ENCODE measurements around the gene MICALL2.

Gene MICALL2

DNA sequence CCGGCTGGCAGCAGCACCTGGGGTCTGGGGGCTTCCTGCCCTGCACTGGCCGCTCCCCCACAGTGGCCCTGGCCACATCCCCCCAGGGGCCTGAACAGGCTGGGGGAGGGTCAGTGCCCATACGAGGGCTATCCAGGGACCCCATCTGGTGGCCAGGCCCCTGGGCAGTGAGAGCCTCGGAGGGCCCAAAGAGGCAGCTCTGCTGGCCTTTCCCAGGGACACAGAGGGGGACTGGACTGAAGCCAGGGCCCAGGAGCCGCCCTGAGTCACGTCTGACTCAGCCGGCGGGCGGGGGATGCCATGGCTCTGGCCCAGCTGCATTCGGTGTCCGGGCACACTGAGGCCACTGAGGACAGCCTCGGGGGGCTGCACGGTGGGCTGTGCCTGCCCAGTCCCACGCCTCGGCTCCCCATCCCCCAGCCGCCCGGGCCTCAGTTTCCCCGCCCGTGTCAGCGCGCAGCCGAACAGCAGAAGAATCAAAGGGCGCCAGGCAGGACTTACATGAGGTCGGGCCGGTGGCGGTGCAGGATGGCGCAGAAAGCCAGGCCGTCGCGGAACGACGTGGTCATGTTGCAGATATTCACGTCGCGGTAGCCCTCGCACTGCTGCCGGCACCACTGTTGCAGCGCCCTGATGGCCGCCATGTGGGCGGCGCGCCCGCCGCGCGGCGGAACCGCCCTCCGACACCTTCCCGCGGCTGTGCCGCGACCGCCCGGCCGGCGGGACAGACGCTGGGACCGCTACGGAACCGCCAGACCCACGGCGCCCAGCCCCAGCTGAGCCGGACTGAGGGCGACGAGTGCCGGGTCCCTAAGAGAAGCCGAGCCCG is at the start of gene MICALL2:
TSS of gene MICALL2 (minus strand) at position 788 of the 829 bp plus-strand sequence. CDS start at position 644, 144 bp downstream.
- Histone ChIP-seq H3K9ac (ENCODE audit: low read depth, low read length) (peak within 1 kb of the TSS; percentile 37; the same call in 1 of the 2 replicates), H3K27me3 (ENCODE audit: insufficient read depth, low read length) (no peaks in the 10 kb centered on the region; the same call in 1 of the 2 replicates), H3K27ac (ENCODE audit: low read length) (no peak within 1 kb of the TSS), H3K36me3 (ENCODE audit: insufficient read depth, low read depth, low read length) (no peaks in the 10 kb centered on the region), H3K4me1 (ENCODE audit: insufficient read depth, low read length) (no peaks in the 10 kb centered on the region), H3K4me3 (ENCODE audit: low read length) (peak within 1 kb of the TSS; percentile 82), H3K9me3 (ENCODE audit: insufficient read depth, low read depth, low read length) (no peaks in the 10 kb centered on the region)

DNA sequence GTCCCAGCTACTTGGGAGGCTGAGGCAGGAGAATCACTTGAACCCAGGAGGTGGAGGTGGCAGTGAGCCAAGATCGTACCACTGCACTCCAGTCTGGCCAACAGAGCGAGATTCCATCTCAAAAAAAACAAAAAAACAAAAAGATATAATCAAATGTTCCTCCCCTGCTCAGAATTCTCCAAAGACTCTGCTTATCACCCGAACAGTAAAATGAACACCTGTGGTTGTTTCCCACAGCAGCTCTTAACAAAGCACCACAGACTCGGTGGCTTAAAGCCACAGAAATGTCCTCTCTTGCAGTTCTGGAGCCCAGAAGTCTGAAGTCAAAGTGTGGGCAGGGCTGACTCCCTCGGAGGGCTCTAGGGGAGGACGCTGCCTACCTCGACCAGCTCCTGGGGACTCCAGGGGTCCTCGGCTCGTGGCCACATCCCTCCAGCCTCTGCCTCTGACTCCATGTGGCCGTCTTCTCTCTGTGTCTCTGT is 49.0 kb upstream of the MICALL2 start:
- Histone ChIP-seq H3K36me3 (ENCODE audit: insufficient read depth, low read depth, low read length) (no peaks in the 10 kb centered on the region), H3K27ac (ENCODE audit: low read length) (no peak overlapping the region), H3K27me3 (ENCODE audit: insufficient read depth, low read length) (no peaks in the 10 kb centered on the region), H3K4me3 (ENCODE audit: low read length) (no peak overlapping the region), H3K9ac (ENCODE audit: low read depth, low read length) (no peak overlapping the region), H3K4me1 (ENCODE audit: insufficient read depth, low read length) (no peaks in the 10 kb centered on the region; the same call in 1 of the 2 replicates), H3K9me3 (ENCODE audit: insufficient read depth, low read depth, low read length) (no peaks in the 10 kb centered on the region)

DNA sequence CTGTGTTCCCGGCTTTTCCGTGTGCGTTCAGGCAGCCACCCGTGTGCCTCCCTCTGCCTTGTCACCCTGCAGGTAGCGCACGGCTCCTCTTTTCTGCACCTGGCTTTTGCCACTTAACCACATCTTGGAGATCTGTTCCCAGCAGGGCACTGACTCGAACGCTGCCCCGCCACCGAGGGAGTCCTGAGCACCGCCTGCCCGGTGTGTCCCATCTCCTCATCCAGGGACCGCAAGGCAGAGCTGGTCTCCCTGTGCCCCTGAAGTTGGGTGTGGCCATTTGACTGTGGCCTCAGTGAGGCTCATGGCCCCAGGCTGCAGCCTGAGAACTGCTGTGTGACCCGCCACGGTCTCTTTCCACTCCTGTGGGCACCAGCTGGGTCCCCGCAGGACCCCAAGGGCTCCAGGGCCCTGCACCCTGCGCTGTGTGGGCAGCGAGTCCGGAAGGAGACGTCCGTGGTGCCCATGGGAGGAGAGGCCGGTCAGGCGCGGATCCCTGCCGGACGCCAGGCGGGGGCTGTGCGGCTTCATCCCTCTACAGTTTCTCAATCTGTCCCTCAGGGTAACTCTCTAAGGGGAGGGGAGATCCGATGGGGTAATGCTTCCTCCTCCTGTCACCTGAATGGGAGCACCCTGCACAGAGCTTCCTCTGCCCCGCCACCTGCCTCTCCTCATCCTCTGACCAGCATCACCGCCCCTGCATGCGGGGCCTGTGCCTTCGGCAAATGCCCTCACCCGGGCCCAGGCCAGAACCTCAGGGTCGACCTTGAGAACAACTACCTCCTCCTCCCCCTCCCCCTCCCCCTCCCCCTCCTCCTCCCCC is 46.7 kb upstream of the MICALL2 start:
- Histone ChIP-seq H3K27me3 (ENCODE audit: insufficient read depth, low read length) (no peaks in the 10 kb centered on the region), H3K9me3 (ENCODE audit: insufficient read depth, low read depth, low read length) (no peaks in the 10 kb centered on the region), H3K4me1 (ENCODE audit: insufficient read depth, low read length) (no peaks in the 10 kb centered on the region; the same call in 1 of the 2 replicates), H3K9ac (ENCODE audit: low read depth, low read length) (no peak overlapping the region), H3K27ac (ENCODE audit: low read length) (no peak overlapping the region), H3K4me3 (ENCODE audit: low read length) (no peak overlapping the region), H3K36me3 (ENCODE audit: insufficient read depth, low read depth, low read length) (peaks cover 18% of the 10 kb centered on the region)

DNA sequence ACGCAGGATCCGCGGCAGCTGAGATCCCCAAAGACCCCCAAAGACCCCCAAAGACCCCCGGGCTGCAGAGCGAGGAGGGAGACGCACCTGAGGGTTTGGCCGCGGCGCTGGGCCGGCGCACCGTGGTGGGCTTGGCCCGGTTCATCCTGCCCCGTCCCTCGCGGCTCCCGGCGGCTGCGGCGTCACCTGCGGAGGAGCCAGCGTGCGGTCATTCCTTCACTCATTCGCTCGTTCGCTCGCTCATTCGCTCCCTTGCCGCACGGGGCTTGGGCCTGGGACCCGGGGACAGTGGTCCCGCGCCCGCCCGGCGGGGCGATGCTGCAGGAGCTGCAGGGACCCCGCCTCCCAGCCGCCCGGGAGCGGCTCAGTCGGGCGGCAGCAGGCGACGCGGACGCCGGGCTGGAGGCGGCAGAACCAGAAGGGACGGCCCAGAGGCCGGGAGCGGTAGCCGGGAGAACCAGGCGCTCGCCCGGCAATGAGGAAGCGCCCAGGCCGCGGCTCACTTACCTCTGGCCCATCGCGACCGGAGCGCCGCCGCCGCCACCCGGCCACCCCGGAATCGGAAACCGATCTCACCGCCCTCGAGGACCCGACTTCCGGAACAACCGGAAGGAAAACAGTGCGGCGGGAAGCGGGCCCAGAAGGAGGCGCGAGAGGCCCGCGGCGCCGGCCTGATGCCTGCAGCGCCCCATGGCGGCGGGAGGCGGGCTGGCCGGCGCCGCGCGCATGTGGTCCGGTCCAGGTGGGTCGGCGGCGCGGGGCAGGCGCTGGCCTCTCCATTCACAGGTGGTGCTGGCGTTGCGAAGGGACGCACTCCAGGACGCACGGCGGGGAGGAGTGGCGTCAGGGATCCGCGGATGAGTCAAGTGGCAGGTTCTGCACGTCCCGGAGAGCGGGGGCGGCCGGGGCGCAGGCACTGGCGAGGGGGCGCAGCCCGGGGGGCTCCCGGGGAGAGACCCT is 44.8 kb upstream of the MICALL2 start, which contains the start of gene INTS1:
TSS of gene INTS1 (minus strand) at position 574 of the 960 bp plus-strand sequence. CDS start at position 145, 429 bp downstream.
- H3K27ac ChIP-seq (ENCODE audit: low read length): no peak within 1 kb of the TSS

DNA sequence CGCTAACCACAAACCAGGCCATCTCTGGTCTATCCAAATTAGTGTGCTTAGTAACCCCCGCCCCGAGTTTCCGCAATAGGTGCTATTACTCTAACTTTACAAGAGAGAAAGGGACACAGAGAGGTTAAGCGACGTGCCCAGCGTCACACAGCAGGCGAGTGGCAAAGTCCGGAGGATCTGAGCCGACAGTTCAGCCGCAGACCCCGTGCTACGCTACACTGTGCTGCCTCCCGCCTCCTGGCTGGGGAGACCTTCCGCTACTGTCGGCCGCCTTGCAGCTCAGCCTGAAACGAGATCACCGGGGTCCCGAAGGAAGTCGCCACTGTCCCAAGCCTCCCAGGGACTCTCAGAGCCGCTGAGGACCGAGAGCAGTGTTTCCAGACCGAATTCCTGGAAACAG is 44.1 kb upstream of the MICALL2 start:
- Histone ChIP-seq H3K4me1 (ENCODE audit: insufficient read depth, low read length) (no peaks in the 10 kb centered on the region; the same call in 1 of the 2 replicates), H3K27me3 (ENCODE audit: insufficient read depth, low read length) (no peaks in the 10 kb centered on the region), H3K9me3 (ENCODE audit: insufficient read depth, low read depth, low read length) (no peaks in the 10 kb centered on the region), H3K4me3 (ENCODE audit: low read length) (peak overlapping the region; percentile 90), H3K27ac (ENCODE audit: low read length) (no peak overlapping the region), H3K9ac (ENCODE audit: low read depth, low read length) (peak overlapping the region; percentile 84), H3K36me3 (ENCODE audit: insufficient read depth, low read depth, low read length) (peaks cover 33% of the 10 kb centered on the region)

More for the DNA sequence above, 44.8 kb upstream of the MICALL2 start, which contains the start of gene INTS1:
- Histone ChIP-seq H3K9me3 (ENCODE audit: insufficient read depth, low read depth, low read length) (no peaks in the 10 kb centered on the region), H3K36me3 (ENCODE audit: insufficient read depth, low read depth, low read length) (peaks cover 33% of the 10 kb centered on the region), H3K4me3 (ENCODE audit: low read length) (peak within 1 kb of the TSS; percentile 90), H3K9ac (ENCODE audit: low read depth, low read length) (peak within 1 kb of the TSS; percentile 84), H3K27me3 (ENCODE audit: insufficient read depth, low read length) (no peaks in the 10 kb centered on the region), H3K4me1 (ENCODE audit: insufficient read depth, low read length) (no peaks in the 10 kb centered on the region; the same call in 1 of the 2 replicates)

DNA sequence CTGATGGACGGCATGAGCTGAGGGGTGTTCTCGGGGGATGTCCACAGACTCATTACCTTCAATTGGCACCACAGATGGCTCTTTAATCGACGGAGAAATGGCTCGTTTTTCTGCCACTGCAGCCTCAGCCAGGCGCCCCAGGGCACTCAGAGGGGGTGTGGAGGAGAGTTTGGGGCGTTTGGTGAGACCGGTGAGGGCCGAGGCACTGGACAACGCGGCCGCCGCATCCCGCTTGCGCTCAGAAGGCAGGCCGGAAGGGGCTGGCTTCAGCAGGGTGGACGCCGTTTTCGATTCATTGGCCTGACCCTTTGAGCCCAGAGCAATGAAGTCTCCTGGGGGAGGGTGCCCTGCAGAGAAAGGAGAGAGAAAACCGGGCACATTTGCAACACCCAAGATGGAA is 43.6 kb upstream of the MICALL2 start:
- peaks cover 38% of the 10 kb centered on the region for H3K36me3 ChIP-seq (ENCODE audit: insufficient read depth, low read depth, low read length)
- H3K9me3 ChIP-seq (ENCODE audit: insufficient read depth, low read depth, low read length): no peaks in the 10 kb centered on the region

DNA sequence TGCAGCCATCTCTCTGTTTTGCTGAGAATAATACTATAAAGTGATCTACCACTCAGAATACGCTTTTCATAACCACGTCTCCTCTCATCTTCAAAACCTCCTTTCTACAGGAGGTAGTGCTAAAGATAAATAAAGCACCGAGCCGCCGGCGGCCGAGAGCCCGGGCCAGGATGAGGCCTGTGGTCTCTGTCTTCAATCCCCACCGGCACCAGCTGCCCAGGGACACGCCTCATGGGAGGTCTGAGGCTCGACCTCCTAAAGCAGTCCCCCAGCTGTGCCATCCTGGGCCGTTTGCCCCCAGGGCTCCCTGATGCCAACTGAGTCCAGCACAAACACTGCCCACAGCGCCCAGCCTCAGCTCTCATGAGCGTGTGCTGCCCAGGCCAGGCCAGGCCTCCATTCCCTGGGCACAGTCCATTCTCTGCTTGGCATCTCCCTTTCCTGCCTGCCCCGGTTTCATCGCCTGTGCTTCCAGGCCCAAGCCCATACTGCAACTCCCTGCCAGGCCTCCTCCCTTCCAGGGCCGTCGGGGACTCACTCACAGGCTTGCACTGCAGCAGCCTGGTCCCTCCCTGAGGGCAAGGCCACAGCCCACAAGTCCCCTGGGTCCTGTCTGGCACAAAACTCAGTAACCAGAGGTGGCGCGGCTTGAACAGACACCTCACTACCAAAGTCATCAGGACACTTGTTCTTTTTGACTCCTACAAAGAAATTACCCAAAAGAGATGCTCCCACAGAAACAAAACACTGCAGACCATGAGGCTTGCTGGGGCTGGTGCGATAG is 42.4 kb upstream of the MICALL2 start:
- Histone ChIP-seq H3K27me3 (ENCODE audit: insufficient read depth, low read length) (no peaks in the 10 kb centered on the region), H3K9ac (ENCODE audit: low read depth, low read length) (no peak overlapping the region), H3K36me3 (ENCODE audit: insufficient read depth, low read depth, low read length) (peaks cover 50% of the 10 kb centered on the region), H3K9me3 (ENCODE audit: insufficient read depth, low read depth, low read length) (no peaks in the 10 kb centered on the region), H3K4me1 (ENCODE audit: insufficient read depth, low read length) (no peaks in the 10 kb centered on the region; the same call in 1 of the 2 replicates), H3K4me3 (ENCODE audit: low read length) (no peak overlapping the region), H3K27ac (ENCODE audit: low read length) (no peak overlapping the region)

More for the DNA sequence above, 43.6 kb upstream of the MICALL2 start:
- H3K9ac ChIP-seq (ENCODE audit: low read depth, low read length): peak overlapping the region; percentile 84
- peak overlapping the region; percentile 90 for H3K4me3 ChIP-seq (ENCODE audit: low read length)
- H3K4me1 ChIP-seq (ENCODE audit: insufficient read depth, low read length): no peaks in the 10 kb centered on the region; the same call in 1 of the 2 replicates
- no peaks in the 10 kb centered on the region for H3K27me3 ChIP-seq (ENCODE audit: insufficient read depth, low read length)
- no peak overlapping the region for H3K27ac ChIP-seq (ENCODE audit: low read length)

DNA sequence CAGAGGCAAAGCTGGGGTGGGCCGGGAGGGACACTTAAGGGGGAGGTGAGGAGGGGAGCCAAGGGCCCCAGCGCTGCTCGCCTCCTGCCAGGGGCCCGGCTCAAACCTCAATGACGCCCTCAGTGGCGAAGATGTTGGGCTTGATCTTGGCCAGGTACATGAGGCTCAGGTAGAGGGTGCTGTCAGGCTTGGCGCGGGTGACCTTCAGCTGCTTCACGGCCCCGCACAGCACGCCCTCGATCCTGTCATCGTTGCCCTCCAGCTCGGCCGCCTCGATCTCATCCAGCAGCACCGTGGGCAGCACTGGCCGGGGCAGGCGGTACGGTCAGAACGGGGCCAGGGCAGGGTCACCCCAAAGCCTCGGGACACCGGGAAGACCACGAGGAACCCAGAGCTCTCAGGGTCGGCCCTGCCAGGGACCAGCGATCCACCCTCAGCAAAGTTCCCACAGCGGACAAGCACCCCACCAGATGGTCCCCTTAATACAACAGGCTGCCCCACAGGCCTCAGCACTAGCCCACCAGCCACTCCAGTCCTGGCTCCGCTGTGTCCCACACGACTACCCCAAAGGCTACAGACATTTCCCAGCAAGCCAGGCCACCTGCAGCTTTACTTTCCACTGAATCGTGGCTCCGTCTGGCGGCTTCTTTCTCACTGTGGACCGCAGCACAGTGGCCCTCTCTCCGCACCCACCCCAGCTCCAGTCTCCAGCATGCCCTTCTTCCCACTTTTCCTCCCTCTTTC is 41.0 kb upstream of the MICALL2 start:
- no peak overlapping the region for H3K4me3 ChIP-seq (ENCODE audit: low read length)
- no peaks in the 10 kb centered on the region for H3K9me3 ChIP-seq (ENCODE audit: insufficient read depth, low read depth, low read length)
- no peak overlapping the region for H3K9ac ChIP-seq (ENCODE audit: low read depth, low read length)
- peaks cover 61% of the 10 kb centered on the region for H3K36me3 ChIP-seq (ENCODE audit: insufficient read depth, low read depth, low read length)
- no peaks in the 10 kb centered on the region for H3K27me3 ChIP-seq (ENCODE audit: insufficient read depth, low read length)
- no peaks in the 10 kb centered on the region for H3K4me1 ChIP-seq (ENCODE audit: insufficient read depth, low read length)
- no peak overlapping the region for H3K27ac ChIP-seq (ENCODE audit: low read length)

DNA sequence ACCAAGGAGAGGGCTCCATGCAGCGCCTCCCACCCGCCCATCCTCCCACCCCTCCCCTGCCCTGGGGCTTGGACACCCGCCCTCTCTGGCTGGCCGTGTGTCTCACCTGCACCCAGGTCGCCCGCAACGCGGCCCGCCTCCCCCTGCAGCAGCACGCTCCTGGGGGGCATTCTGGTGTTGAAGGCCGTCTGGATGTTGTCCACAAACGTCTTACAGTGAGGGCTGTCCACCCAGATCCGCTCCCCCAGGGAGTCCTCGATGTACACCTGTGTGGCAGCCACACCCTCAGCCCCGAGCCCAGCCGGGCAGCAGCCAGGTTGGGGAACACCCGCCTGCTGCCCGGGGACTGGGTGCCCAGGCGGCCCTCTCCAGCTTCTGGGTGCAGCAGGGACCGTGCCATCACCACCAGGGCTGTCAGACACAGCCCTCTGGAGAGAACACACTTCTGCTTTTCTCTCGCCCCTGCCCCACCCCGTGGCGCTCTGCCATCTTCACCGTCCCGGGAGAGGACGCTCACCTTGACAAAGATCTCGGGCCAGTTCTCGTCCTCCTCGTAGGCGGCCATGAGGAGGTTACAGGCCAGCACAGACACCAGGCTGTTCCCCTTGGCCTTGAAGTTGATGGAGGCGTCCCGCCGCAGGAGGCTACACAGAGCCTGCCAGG is 40.2 kb upstream of the MICALL2 start:
- Histone ChIP-seq H3K36me3 (ENCODE audit: insufficient read depth, low read depth, low read length) (peaks cover 62% of the 10 kb centered on the region), H3K4me1 (ENCODE audit: insufficient read depth, low read length) (no peaks in the 10 kb centered on the region), H3K4me3 (ENCODE audit: low read length) (no peak overlapping the region), H3K27me3 (ENCODE audit: insufficient read depth, low read length) (no peaks in the 10 kb centered on the region), H3K9me3 (ENCODE audit: insufficient read depth, low read depth, low read length) (no peaks in the 10 kb centered on the region), H3K9ac (ENCODE audit: low read depth, low read length) (no peak overlapping the region), H3K27ac (ENCODE audit: low read length) (no peak overlapping the region)
